Hepatocyte (in vitro differentiated cells): ENCODE results near the gene COA1. TPM values are rescaled to one million over a fixed set of nuclear protein-coding genes. Genes with fewer than 3 reads are reported as not detected.

Experiments used
- DNase-seq: peaks from one replicate; pipeline ENCODE4 v3.0.0-alpha.2; 2016; ENCODE audit warnings: low spot score
- H2AFZ ChIP-seq: fragments of 200-600 bp; sonication (generic); 2 replicates; pipeline ENCODE4 v1.6.0; 2016; ENCODE audit warnings: antibody characterized with exemption, mild to moderate bottlenecking
- H3K27ac ChIP-seq: fragments of 200-600 bp; sonication (generic); 2 replicates; pipeline ENCODE4 v1.5.1; 2016; ENCODE audit warnings: mild to moderate bottlenecking
- H3K27me3 ChIP-seq: fragments of 200-600 bp; sonication (generic); 2 replicates; pipeline ENCODE4 v1.6.1; 2016
- H3K36me3 ChIP-seq: fragments of 200-600 bp; sonication (generic); replicated peaks from 2 replicates; pipeline ENCODE4 v1.5.1; 2016; ENCODE audit warnings: low read depth; ENCODE audit not compliant: insufficient read depth
- H3K4me1 ChIP-seq: fragments of 200-600 bp; sonication (generic); 2 replicates; pipeline ENCODE4 v1.5.1; 2016; ENCODE audit warnings: mild to moderate bottlenecking, moderate library complexity; ENCODE audit not compliant: insufficient read depth
- H3K4me2 ChIP-seq: fragments of 200-600 bp; sonication (generic); 2 replicates; pipeline ENCODE4 v1.6.0; 2016
- H3K4me3 ChIP-seq: fragments of 200-600 bp; sonication (generic); 2 replicates; pipeline ENCODE4 v1.5.1; 2016; ENCODE audit warnings: mild to moderate bottlenecking
- H3K79me2 ChIP-seq: fragments of 200-600 bp; sonication (generic); 2 replicates; pipeline ENCODE4 v1.6.0; 2017; ENCODE audit warnings: mild to moderate bottlenecking
- H3K9me2 ChIP-seq: fragments of 200-600 bp; sonication (generic); replicated peaks from 2 replicates; pipeline ENCODE4 v1.6.0; 2017; ENCODE audit warnings: mild to moderate bottlenecking; ENCODE audit not compliant: insufficient read depth
- H3K9me3 ChIP-seq: fragments of 200-600 bp; sonication (generic); 2 replicates; pipeline ENCODE4 v1.5.1; 2016; ENCODE audit warnings: low read depth, mild to moderate bottlenecking
- H4K20me1 ChIP-seq: fragments of 200-600 bp; sonication (generic); 2 replicates; pipeline ENCODE4 v1.6.0; 2016; ENCODE audit warnings: mild to moderate bottlenecking; ENCODE audit not compliant: insufficient read depth, poor library complexity, severe bottlenecking
- CTCF ChIP-seq: fragments of 200-600 bp; sonication (generic); IDR thresholded peaks from 2 replicates; pipeline ENCODE4 v1.5.1; 2016; ENCODE audit warnings: antibody characterized with exemption, mild to moderate bottlenecking; ENCODE audit not compliant: poor library complexity
- EZH2 ChIP-seq: fragments of 200-600 bp; sonication (generic); IDR thresholded peaks from 2 replicates; pipeline ENCODE4 v1.6.1; 2016; ENCODE audit warnings: antibody characterized with exemption, mild to moderate bottlenecking, borderline replicate concordance
- EZH2phosphoT487 ChIP-seq: fragments of 200-600 bp; sonication (generic); IDR thresholded peaks from one replicate; pipeline ENCODE4 v1.6.1; 2018; ENCODE audit warnings: antibody characterized with exemption, mild to moderate bottlenecking, low read depth, moderate library complexity; ENCODE audit not compliant: unreplicated experiment, severe bottlenecking
- WGBS: methylation state at CpG from one replicate; pipeline ENCODE4 v1.1.6; 2016; ENCODE audit warnings: low lambda C conversion rate; ENCODE audit errors: missing lambda C conversion rate; 5-methylcytosine and 5-hydroxymethylcytosine counted together
- polyA plus RNA-seq: library from polyadenylated mRNA; unstranded; fragments of >200 nt; fragmentation: Nextera tagmentation; extraction: Ambion mirVana; gene quantifications from 2 replicates; pipeline ENCODE4 v1.2.1, GENCODE V29; 2016
- total RNA-seq: library from RNA; depleted of rRNA; stranded (reverse); fragments of >200 nt; gene quantifications from 2 replicates; pipeline ENCODE4 v1.2.3, GENCODE V29; 2014

COA1 gene
- total and polyA plus RNA-seq, 2 experiments from 2014 or later, result 52.1 to 55.2 TPM

GRCh38 chr7:43593010-43593409, 136.3 kb downstream of the COA1 start:
- no peak for TF ChIP-seq CTCF
- Histone ChIP-seq H2AFZ (no peak overlapping the region), H3K9me3 (no peaks in the 10 kb centered on the region), H3K27ac (no peak overlapping the region), H3K4me2 (no peak overlapping the region), H3K36me3 (no peaks in the 10 kb centered on the region), H3K79me2 (peaks cover 77% of the 10 kb centered on the region), H3K9me2 (no peaks in the 10 kb centered on the region), H3K27me3 (no peaks in the 10 kb centered on the region), H3K4me3 (no peak overlapping the region), H3K4me1 (no peaks in the 10 kb centered on the region), H4K20me1 (peaks cover 2% of the 10 kb centered on the region)
- WGBS, result 100% methylated on average over 1 of the region's 1 CpG
- DNase-seq, result no peak

GRCh38 chr7:43592326-43592725, 137.0 kb downstream of the COA1 start:
- H3K36me3 ChIP-seq, result no peaks in the 10 kb centered on the region
- WGBS, result 93% methylated on average over 3 of the region's 3 CpGs
- H3K9me2 ChIP-seq, result no peaks in the 10 kb centered on the region
- H4K20me1 ChIP-seq, result peaks cover 4% of the 10 kb centered on the region
- peak overlapping the region; percentile 41 for H3K27ac ChIP-seq
- H3K9me3 ChIP-seq, result no peaks in the 10 kb centered on the region
- peak overlapping the region; percentile 36 for H3K4me2 ChIP-seq
- no peak overlapping the region for H2AFZ ChIP-seq
- peaks cover 84% of the 10 kb centered on the region for H3K79me2 ChIP-seq
- no peak overlapping the region for H3K4me3 ChIP-seq
- no peaks in the 10 kb centered on the region for H3K4me1 ChIP-seq
- no peak for TF ChIP-seq EZH2phosphoT487
- TF ChIP-seq EZH2, result no peak
- no peak for TF ChIP-seq CTCF
- no peak for DNase-seq
- H3K27me3 ChIP-seq, result no peaks in the 10 kb centered on the region

GRCh38 chr7:43591558-43592180, 137.7 kb downstream of the COA1 start:
- Histone ChIP-seq H3K4me3 (no peak overlapping the region), H3K27me3 (no peaks in the 10 kb centered on the region), H3K4me1 (no peaks in the 10 kb centered on the region), H3K4me2 (peak overlapping the region; percentile 36), H3K79me2 (peaks cover 91% of the 10 kb centered on the region), H3K9me3 (no peaks in the 10 kb centered on the region), H3K36me3 (no peaks in the 10 kb centered on the region), H3K9me2 (no peaks in the 10 kb centered on the region), H4K20me1 (peaks cover 4% of the 10 kb centered on the region), H2AFZ (no peak overlapping the region), H3K27ac (peak overlapping the region; percentile 41)
- WGBS, result 62% methylated on average over 4 of the region's 4 CpGs
- DNase-seq, result no peak
- TF ChIP-seq EZH2phosphoT487 (no peak), EZH2 (no peak), CTCF (no peak)
